H9 (cell line): ENCODE data around the gene CENPI. TPM values are rescaled to one million over a fixed set of nuclear protein-coding genes. Genes with fewer than 3 reads are reported as not detected.

Experiments used
- DNase-seq: peaks from one replicate; pipeline ENCODE4 v3.0.0-alpha.2; 2017
- H2AFZ ChIP-seq: one replicate; pipeline ENCODE4 v1.6.1; 2013; ENCODE audit warnings: mild to moderate bottlenecking, low read length, control low read depth, moderate library complexity
- H2AK5ac ChIP-seq: 2 replicates; pipeline ENCODE4 v1.6.1; 2013; ENCODE audit warnings: low read length, control low read depth, mixed read lengths; ENCODE audit not compliant: insufficient read length
- H2BK120ac ChIP-seq: one replicate; pipeline ENCODE4 v1.6.1; 2013; ENCODE audit warnings: low read depth, mild to moderate bottlenecking, low read length, control low read depth, inconsistent platforms; ENCODE audit not compliant: poor library complexity, severe bottlenecking
- H2BK12ac ChIP-seq: 2 replicates; pipeline ENCODE4 v1.6.1; 2013; ENCODE audit warnings: low read length, control low read depth, mixed read lengths, low read depth; ENCODE audit not compliant: insufficient read length
- H2BK15ac ChIP-seq: 2 replicates; pipeline ENCODE4 v1.6.1; 2013; ENCODE audit warnings: low read depth, low read length, control low read depth
- H2BK20ac ChIP-seq: one replicate; pipeline ENCODE4 v1.6.1; 2013; ENCODE audit warnings: low read depth, mild to moderate bottlenecking, low read length, control low read depth, inconsistent platforms; ENCODE audit not compliant: poor library complexity, severe bottlenecking
- H2BK5ac ChIP-seq: 2 replicates; pipeline ENCODE4 v1.6.1; 2013; ENCODE audit warnings: low read length, control low read depth, mixed read lengths; ENCODE audit not compliant: insufficient read length
- H3K14ac ChIP-seq: 2 replicates; pipeline ENCODE4 v1.6.1; 2013; ENCODE audit warnings: low read length, control low read depth; ENCODE audit not compliant: insufficient read depth
- H3K18ac ChIP-seq: 2 replicates; pipeline ENCODE4 v1.6.1; 2013; ENCODE audit warnings: low read depth, mild to moderate bottlenecking, mixed read lengths, low read length, control low read depth; ENCODE audit not compliant: insufficient read length
- H3K23ac ChIP-seq: 2 replicates; pipeline ENCODE4 v1.6.1; 2013; ENCODE audit warnings: low read length, control low read depth, mixed read lengths, low read depth; ENCODE audit not compliant: insufficient read length
- H3K23me2 ChIP-seq: 2 replicates; pipeline ENCODE4 v1.6.1; 2013; ENCODE audit warnings: low read depth, mild to moderate bottlenecking, mixed read lengths, low read length, control low read depth; ENCODE audit not compliant: insufficient read length, poor library complexity, severe bottlenecking
- H3K27ac ChIP-seq: 2 replicates; pipeline ENCODE4 v1.5.1; 2013; ENCODE audit warnings: low read length, control low read depth, mixed read lengths, low read depth; ENCODE audit not compliant: insufficient read length
- H3K27me3 ChIP-seq: 2 replicates; pipeline ENCODE4 v1.6.1; 2013; ENCODE audit warnings: low read length, control low read depth, inconsistent platforms; ENCODE audit not compliant: insufficient read depth
- H3K4ac ChIP-seq: 2 replicates; pipeline ENCODE4 v1.6.1; 2013; ENCODE audit warnings: low read depth, mild to moderate bottlenecking, control low read depth, inconsistent platforms, low read length, moderate library complexity
- H3K4me1 ChIP-seq: 2 replicates; pipeline ENCODE4 v1.6.1; 2013; ENCODE audit warnings: low read length, control low read depth, inconsistent platforms; ENCODE audit not compliant: insufficient read depth
- H3K4me2 ChIP-seq: 2 replicates; pipeline ENCODE4 v1.6.1; 2013; ENCODE audit warnings: low read length, control low read depth, mixed read lengths; ENCODE audit not compliant: insufficient read length, insufficient read depth
- H3K56ac ChIP-seq: 2 replicates; pipeline ENCODE4 v1.6.1; 2013; ENCODE audit warnings: low read depth, mild to moderate bottlenecking, mixed read lengths, low read length, control low read depth; ENCODE audit not compliant: insufficient read length
- H3K79me1 ChIP-seq: 2 replicates; pipeline ENCODE4 v1.6.1; 2013; ENCODE audit warnings: low read depth, mild to moderate bottlenecking, moderate library complexity, low read length, control low read depth, inconsistent platforms; ENCODE audit not compliant: insufficient read depth, poor library complexity, severe bottlenecking
- H3K79me2 ChIP-seq: 2 replicates; pipeline ENCODE4 v1.6.1; 2013; ENCODE audit warnings: low read length, control low read depth, inconsistent platforms; ENCODE audit not compliant: insufficient read depth
- H3K9ac ChIP-seq: 2 replicates; pipeline ENCODE4 v1.6.1; 2013; ENCODE audit warnings: low read length, control low read depth, mixed read lengths; ENCODE audit not compliant: insufficient read length; ENCODE audit errors: extremely low read depth
- H3K9me3 ChIP-seq: one replicate; pipeline ENCODE4 v1.6.1; 2013; ENCODE audit warnings: low read depth, low read length, inconsistent platforms; ENCODE audit not compliant: control insufficient read depth
- H3T11ph ChIP-seq: one replicate; pipeline ENCODE4 v1.6.1; 2013; ENCODE audit warnings: mild to moderate bottlenecking, low read length, control low read depth, inconsistent platforms
- H4K20me1 ChIP-seq: one replicate; pipeline ENCODE4 v1.6.1; 2013; ENCODE audit not compliant: control insufficient read depth, insufficient read length, insufficient read depth
- H4K5ac ChIP-seq: 2 replicates; pipeline ENCODE4 v1.6.1; 2013; ENCODE audit warnings: low read depth, mild to moderate bottlenecking, mixed read lengths, low read length, control low read depth; ENCODE audit not compliant: insufficient read length
- H4K8ac ChIP-seq: replicated peaks from 2 replicates; pipeline ENCODE4 v1.6.1; 2013; ENCODE audit warnings: low read length, control low read depth, mixed read lengths, low read depth; ENCODE audit not compliant: insufficient read length
- H4K91ac ChIP-seq: 2 replicates; pipeline ENCODE4 v1.6.1; 2013; ENCODE audit warnings: low read depth, mild to moderate bottlenecking, moderate library complexity, mixed read lengths, low read length, control low read depth; ENCODE audit not compliant: insufficient read length
- H3K27ac Mint-ChIP-seq, 3 experiments: 2 replicates in 2 of 3; 3 replicates in 1 of 3; pipeline ENCODE4 v1.8.0; 2020 to 2021; ENCODE audit warnings: mixed read lengths in 3 of 3, mild to moderate bottlenecking in 1 of 3, moderate library complexity in 1 of 3
- H3K27me3 Mint-ChIP-seq: 2 replicates; pipeline ENCODE4 v1.8.0; 2021; ENCODE audit warnings: low read depth, mild to moderate bottlenecking, moderate library complexity, mixed read lengths
- H3K36me3 Mint-ChIP-seq, 3 experiments: 2 replicates in 2 of 3; 3 replicates in 1 of 3; pipeline ENCODE4 v1.8.0; 2020 to 2021; ENCODE audit warnings: low read depth in 3 of 3, mixed read lengths in 3 of 3; ENCODE audit not compliant: insufficient read depth in 1 of 3
- H3K4me1 Mint-ChIP-seq, 2 experiments: 2 replicates each; pipeline ENCODE4 v1.8.0; 2020; ENCODE audit warnings: mixed read lengths in 2 of 2
- H3K4me3 Mint-ChIP-seq, 2 experiments: 2 replicates in 1 of 2; 3 replicates in 1 of 2; pipeline ENCODE4 v1.8.0; 2020 to 2021; ENCODE audit warnings: mild to moderate bottlenecking in 2 of 2, mixed read lengths in 2 of 2, moderate library complexity in 1 of 2
- H3K9me3 Mint-ChIP-seq, 2 experiments: 2 replicates in 1 of 2; 3 replicates in 1 of 2; pipeline ENCODE4 v1.8.0; 2020; ENCODE audit warnings: mild to moderate bottlenecking in 2 of 2, mixed read lengths in 2 of 2, moderate library complexity in 1 of 2
- WGBS: extraction: QIAGEN DNeasy Blood & Tissue Kit; methylation state at CpG from one replicate; pipeline ENCODE4 v1.1.7; 2013; ENCODE audit warnings: missing lambda C conversion rate, low lambda C conversion rate, mixed read lengths; ENCODE audit not compliant: insufficient read length; ENCODE audit errors: extremely low coverage; 5-methylcytosine and 5-hydroxymethylcytosine counted together
- total RNA-seq: library from RNA; stranded (reverse); gene quantifications from 2 replicates; pipeline ENCODE4 v1.2.1, GENCODE V29; 2021
- TF ChIP-seq, protein P1 (sequence below): fragments of 200-600 bp; sonication (generic); conservative IDR thresholded peaks from 3 replicates; pipeline ENCODE4 v1.8.0; 2021; ENCODE audit warnings: antibody characterized with exemption, mild to moderate bottlenecking

Gene CENPI
- total RNA-seq, 1 experiment from 2014 or later: 20.0 TPM

GRCh38 chrX:101108284-101108683 lies 10.3 kb downstream of the CENPI start:
- Histone ChIP-seq H3K9me3 (no peaks in the 10 kb centered on the region), H3K23ac (no peak overlapping the region), H4K20me1 (no peaks in the 10 kb centered on the region), H3K4me1 (no peaks in the 10 kb centered on the region), H2BK15ac (no peak overlapping the region), H2BK12ac (no peak overlapping the region), H3K79me2 (no peaks in the 10 kb centered on the region), H2BK5ac (no peak overlapping the region), H3K4me2 (no peak overlapping the region), H4K8ac (no peak overlapping the region), H3K4ac (no peak overlapping the region), H4K5ac (no peak overlapping the region), H3K27ac (no peak overlapping the region), H3K18ac (no peak overlapping the region), H3K23me2 (no peaks in the 10 kb centered on the region), H3K9ac (no peak overlapping the region), H2BK120ac (no peak overlapping the region), H3K56ac (no peak overlapping the region), H3T11ph (no peak overlapping the region), H4K91ac (no peak overlapping the region), H2BK20ac (no peak overlapping the region), H2AFZ (no peak overlapping the region), H3K14ac (no peak overlapping the region), H2AK5ac (no peak overlapping the region), H3K79me1 (no peaks in the 10 kb centered on the region), H3K27me3 (no peaks in the 10 kb centered on the region)
- H3K4me3 Mint-ChIP-seq: no peak overlapping the region
- H3K27me3 Mint-ChIP-seq: no peaks in the 10 kb centered on the region
- peaks cover 46 to 50% of the 10 kb centered on the region in 2 experiments for H3K9me3 Mint-ChIP-seq
- H3K27ac Mint-ChIP-seq: no peak overlapping the region
- H3K4me1 Mint-ChIP-seq: no peaks in the 10 kb centered on the region
- no peak for DNase-seq
- peaks cover 19 to 39% (median 39%) of the 10 kb centered on the region in 3 experiments for H3K36me3 Mint-ChIP-seq
- no CpG with 5 or more reads among the region's 4 CpGs for WGBS
- TF ChIP-seq, protein P1, sequence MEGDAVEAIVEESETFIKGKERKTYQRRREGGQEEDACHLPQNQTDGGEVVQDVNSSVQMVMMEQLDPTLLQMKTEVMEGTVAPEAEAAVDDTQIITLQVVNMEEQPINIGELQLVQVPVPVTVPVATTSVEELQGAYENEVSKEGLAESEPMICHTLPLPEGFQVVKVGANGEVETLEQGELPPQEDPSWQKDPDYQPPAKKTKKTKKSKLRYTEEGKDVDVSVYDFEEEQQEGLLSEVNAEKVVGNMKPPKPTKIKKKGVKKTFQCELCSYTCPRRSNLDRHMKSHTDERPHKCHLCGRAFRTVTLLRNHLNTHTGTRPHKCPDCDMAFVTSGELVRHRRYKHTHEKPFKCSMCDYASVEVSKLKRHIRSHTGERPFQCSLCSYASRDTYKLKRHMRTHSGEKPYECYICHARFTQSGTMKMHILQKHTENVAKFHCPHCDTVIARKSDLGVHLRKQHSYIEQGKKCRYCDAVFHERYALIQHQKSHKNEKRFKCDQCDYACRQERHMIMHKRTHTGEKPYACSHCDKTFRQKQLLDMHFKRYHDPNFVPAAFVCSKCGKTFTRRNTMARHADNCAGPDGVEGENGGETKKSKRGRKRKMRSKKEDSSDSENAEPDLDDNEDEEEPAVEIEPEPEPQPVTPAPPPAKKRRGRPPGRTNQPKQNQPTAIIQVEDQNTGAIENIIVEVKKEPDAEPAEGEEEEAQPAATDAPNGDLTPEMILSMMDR: no peak
